Endothelial cell of umbilical vein (primary cell): ENCODE data around the gene SHISA7.

Experiments
- CTCF ChIP-seq, 2 donors: IDR thresholded peaks; 1 replicate in 1 of 2; 2 replicates in 1 of 2; pipeline ENCODE4 v1.5.1; 2011; ENCODE audit warnings: low read length in 2 of 2, mild to moderate bottlenecking in 2 of 2, moderate library complexity in 2 of 2, control low read depth in 1 of 2, inconsistent platforms in 1 of 2, low read depth in 1 of 2; ENCODE audit not compliant: insufficient read depth in 1 of 2; ENCODE audit errors: extremely low read depth in 1 of 2
- POLR2A ChIP-seq: IDR thresholded peaks from 2 replicates; pipeline ENCODE4 v1.6.1; 2012; ENCODE audit warnings: low read depth, mild to moderate bottlenecking, control low read depth, low read length

- TF ChIP-seq CTCF (IDR thresholded peaks at IDR 0.05; ENCODE audit: extremely low read depth in 1 of 2, insufficient read depth in 1 of 2, low read depth in 1 of 2, low read length in 2 of 2) (no peak), POLR2A (no peak)
Measured at GRCh38 chr19:55491546-55492360, 48.7 kb upstream of the SHISA7 start.
